ENCODE results near the gene PANX3. TPM values are rescaled to one million over a fixed set of nuclear protein-coding genes. Genes with fewer than 3 reads are reported as not detected.

PANX3 gene
- total RNA-seq (under 1 TPM in 1 of 2 donors, not detected in 1; 0.11 TPM), polyA plus RNA-seq (ENCODE audit: insufficient read length in 2 of 2) (not detected)
- long read RNA-seq, donor 1: 0 reads
- long read RNA-seq, donor 2: 0 reads
- long read RNA-seq, donor 3: 0 reads
- long read RNA-seq, donor 4: 0 reads

- WGBS (ENCODE audit: insufficient coverage): 61% methylated on average over 5 of the region's 5 CpGs
- Histone ChIP-seq H3K36me3 (ENCODE audit: control insufficient read depth, insufficient read depth, low read length) (no peaks in the 10 kb centered on the region), H3K27me3 (ENCODE audit: control insufficient read depth, insufficient read depth, low read length) (no peaks in the 10 kb centered on the region), H3K4me3 (ENCODE audit: low read depth, low read length) (no peak within 1 kb of the TSS), H3K4me1 (ENCODE audit: control insufficient read depth, insufficient read depth, low read length) (no peaks in the 10 kb centered on the region), H3K27ac (ENCODE audit: low read depth, low read length) (no peak within 1 kb of the TSS), H3K9me3 (ENCODE audit: control insufficient read depth, insufficient read depth, low read length) (no peaks in the 10 kb centered on the region)
- no peak for DNase-seq (ENCODE audit: low read depth in 4 of 6, low spot score in 6 of 6)
Observed at GRCh38 chr11:124611064-124611463, at the start of gene PANX3. Gene PANX3 (plus strand): TSS chr11:124611428. CDS start chr11:124611557, 129 bp downstream.

GRCh38 chr11:124569697-124570096 lies 41.5 kb upstream of the PANX3 start, which contains the start of gene OR8A1:
Gene OR8A1 (plus strand): TSS chr11:124569997. CDS start chr11:124570120, 123 bp downstream.
- H3K27me3 ChIP-seq (ENCODE audit: control insufficient read depth, insufficient read depth, low read length): no peaks in the 10 kb centered on the region
- no peak within 1 kb of the TSS for H3K4me3 ChIP-seq (ENCODE audit: low read depth, low read length)
- no peak for DNase-seq (ENCODE audit: low read depth in 4 of 6, low spot score in 6 of 6)
- H3K9me3 ChIP-seq (ENCODE audit: control insufficient read depth, insufficient read depth, low read length): no peaks in the 10 kb centered on the region
- no peak within 1 kb of the TSS for H3K27ac ChIP-seq (ENCODE audit: low read depth, low read length)
- WGBS (ENCODE audit: insufficient coverage): 42% methylated on average over 4 of the region's 4 CpGs
- no peaks in the 10 kb centered on the region for H3K4me1 ChIP-seq (ENCODE audit: control insufficient read depth, insufficient read depth, low read length)
- no peaks in the 10 kb centered on the region for H3K36me3 ChIP-seq (ENCODE audit: control insufficient read depth, insufficient read depth, low read length)

- no peak for DNase-seq (ENCODE audit: low read depth in 4 of 6, low spot score in 6 of 6)
- Histone ChIP-seq H3K4me3 (ENCODE audit: low read depth, low read length) (no peak overlapping the region), H3K9me3 (ENCODE audit: control insufficient read depth, insufficient read depth, low read length) (no peaks in the 10 kb centered on the region), H3K27ac (ENCODE audit: low read depth, low read length) (no peak overlapping the region), H3K27me3 (ENCODE audit: control insufficient read depth, insufficient read depth, low read length) (no peaks in the 10 kb centered on the region), H3K36me3 (ENCODE audit: control insufficient read depth, insufficient read depth, low read length) (no peaks in the 10 kb centered on the region), H3K4me1 (ENCODE audit: control insufficient read depth, insufficient read depth, low read length) (no peaks in the 10 kb centered on the region)
- WGBS (ENCODE audit: insufficient coverage): 91% methylated on average over 7 of the region's 7 CpGs
Observed at GRCh38 chr11:124570160-124570559, 41.1 kb upstream of the PANX3 start.

- Histone ChIP-seq H3K9me3 (ENCODE audit: control insufficient read depth, insufficient read depth, low read length) (no peaks in the 10 kb centered on the region), H3K27ac (ENCODE audit: low read depth, low read length) (no peak overlapping the region), H3K36me3 (ENCODE audit: control insufficient read depth, insufficient read depth, low read length) (no peaks in the 10 kb centered on the region), H3K4me1 (ENCODE audit: control insufficient read depth, insufficient read depth, low read length) (no peaks in the 10 kb centered on the region), H3K4me3 (ENCODE audit: low read depth, low read length) (no peak overlapping the region), H3K27me3 (ENCODE audit: control insufficient read depth, insufficient read depth, low read length) (no peaks in the 10 kb centered on the region)
- 61% methylated on average over 3 of the region's 6 CpGs for WGBS (ENCODE audit: insufficient coverage)
- DNase-seq (ENCODE audit: low read depth in 4 of 6, low spot score in 6 of 6): peak in 1 of 6 donors; percentile 56
Observed at GRCh38 chr11:124577716-124578427, 33.4 kb upstream of the PANX3 start.

- no peaks in the 10 kb centered on the region for H3K9me3 ChIP-seq (ENCODE audit: control insufficient read depth, insufficient read depth, low read length)
- no peaks in the 10 kb centered on the region for H3K36me3 ChIP-seq (ENCODE audit: control insufficient read depth, insufficient read depth, low read length)
- DNase-seq (ENCODE audit: low read depth in 4 of 6, low spot score in 6 of 6): no peak
- WGBS (ENCODE audit: insufficient coverage): 100% methylated on average over 2 of the region's 4 CpGs
- H3K4me3 ChIP-seq (ENCODE audit: low read depth, low read length): no peak overlapping the region
- no peak overlapping the region for H3K27ac ChIP-seq (ENCODE audit: low read depth, low read length)
- no peaks in the 10 kb centered on the region for H3K4me1 ChIP-seq (ENCODE audit: control insufficient read depth, insufficient read depth, low read length)
- no peaks in the 10 kb centered on the region for H3K27me3 ChIP-seq (ENCODE audit: control insufficient read depth, insufficient read depth, low read length)
Observed at GRCh38 chr11:124578761-124579160, 32.5 kb upstream of the PANX3 start.

GRCh38 chr11:124581817-124582216 lies 29.4 kb upstream of the PANX3 start:
- 44% methylated on average over 2 of the region's 6 CpGs for whole genome bisulfite sequencing (ENCODE audit: insufficient coverage)
- no peaks in the 10 kb centered on the region for H3K36me3 ChIP-seq (ENCODE audit: control insufficient read depth, insufficient read depth, low read length)
- H3K9me3 ChIP-seq (ENCODE audit: control insufficient read depth, insufficient read depth, low read length): no peaks in the 10 kb centered on the region
- H3K27me3 ChIP-seq (ENCODE audit: control insufficient read depth, insufficient read depth, low read length): no peaks in the 10 kb centered on the region
- DNase-seq (ENCODE audit: low read depth in 4 of 6, low spot score in 6 of 6): no peak
- no peaks in the 10 kb centered on the region for H3K4me1 ChIP-seq (ENCODE audit: control insufficient read depth, insufficient read depth, low read length)
- H3K4me3 ChIP-seq (ENCODE audit: low read depth, low read length): no peak overlapping the region
- no peak overlapping the region for H3K27ac ChIP-seq (ENCODE audit: low read depth, low read length)

GRCh38 chr11:124582565-124582964 lies 28.7 kb upstream of the PANX3 start:
- Histone ChIP-seq H3K27me3 (ENCODE audit: control insufficient read depth, insufficient read depth, low read length) (no peaks in the 10 kb centered on the region), H3K36me3 (ENCODE audit: control insufficient read depth, insufficient read depth, low read length) (no peaks in the 10 kb centered on the region), H3K9me3 (ENCODE audit: control insufficient read depth, insufficient read depth, low read length) (no peaks in the 10 kb centered on the region), H3K4me3 (ENCODE audit: low read depth, low read length) (no peak overlapping the region), H3K27ac (ENCODE audit: low read depth, low read length) (no peak overlapping the region), H3K4me1 (ENCODE audit: control insufficient read depth, insufficient read depth, low read length) (no peaks in the 10 kb centered on the region)
- no CpG with 5 or more reads among the region's 2 CpGs for WGBS (ENCODE audit: insufficient coverage)
- peak in 1 of 6 donors; percentile 34 for DNase-seq (ENCODE audit: low read depth in 4 of 6, low spot score in 6 of 6)

GRCh38 chr11:124583781-124584180 lies 27.4 kb upstream of the PANX3 start:
- WGBS (ENCODE audit: insufficient coverage): 63% methylated on average over 8 of the region's 8 CpGs
- no peak overlapping the region for H3K27ac ChIP-seq (ENCODE audit: low read depth, low read length)

GRCh38 chr11:124584681-124585372 lies 26.4 kb upstream of the PANX3 start:
- Histone ChIP-seq H3K27me3 (ENCODE audit: control insufficient read depth, insufficient read depth, low read length) (no peaks in the 10 kb centered on the region), H3K27ac (ENCODE audit: low read depth, low read length) (no peak overlapping the region), H3K9me3 (ENCODE audit: control insufficient read depth, insufficient read depth, low read length) (no peaks in the 10 kb centered on the region), H3K4me1 (ENCODE audit: control insufficient read depth, insufficient read depth, low read length) (no peaks in the 10 kb centered on the region), H3K36me3 (ENCODE audit: control insufficient read depth, insufficient read depth, low read length) (no peaks in the 10 kb centered on the region), H3K4me3 (ENCODE audit: low read depth, low read length) (no peak overlapping the region)
- no CpG with 5 or more reads among the region's 4 CpGs for WGBS (ENCODE audit: insufficient coverage)
- no peak for DNase-seq (ENCODE audit: low read depth in 4 of 6, low spot score in 6 of 6)

More at GRCh38 chr11:124583781-124584180, 27.4 kb upstream of the PANX3 start:
- Histone ChIP-seq H3K4me1 (ENCODE audit: control insufficient read depth, insufficient read depth, low read length) (no peaks in the 10 kb centered on the region), H3K9me3 (ENCODE audit: control insufficient read depth, insufficient read depth, low read length) (no peaks in the 10 kb centered on the region), H3K4me3 (ENCODE audit: low read depth, low read length) (no peak overlapping the region), H3K36me3 (ENCODE audit: control insufficient read depth, insufficient read depth, low read length) (no peaks in the 10 kb centered on the region), H3K27me3 (ENCODE audit: control insufficient read depth, insufficient read depth, low read length) (no peaks in the 10 kb centered on the region)
- DNase-seq (ENCODE audit: low read depth in 4 of 6, low spot score in 6 of 6): peak in 1 of 6 donors; percentile 79

All from spinal cord (tissue), 10 donors.